ENCODE data around the gene PJA1. TPM values are rescaled to one million over a fixed set of nuclear protein-coding genes. Genes with fewer than 3 reads are reported as not detected.

PJA1 gene
- total and polyA plus RNA-seq, 8 donors = 20.7 to 111 (median 92.0) TPM

GRCh38 chrX:69121321-69122000 lies 43.8 kb downstream of the PJA1 start:
- intact Hi-C loops (cut with DNase I) = no loop called here

GRCh38 chrX:69120476-69120875 lies 44.8 kb downstream of the PJA1 start:
- no peak overlapping the region for H3K27ac ChIP-seq
- no peaks in the 10 kb centered on the region for H3K4me1 ChIP-seq
- H3K4me3 ChIP-seq = no peak overlapping the region
- no peaks in the 10 kb centered on the region for H3K9me3 ChIP-seq
- TF ChIP-seq, protein P1, sequence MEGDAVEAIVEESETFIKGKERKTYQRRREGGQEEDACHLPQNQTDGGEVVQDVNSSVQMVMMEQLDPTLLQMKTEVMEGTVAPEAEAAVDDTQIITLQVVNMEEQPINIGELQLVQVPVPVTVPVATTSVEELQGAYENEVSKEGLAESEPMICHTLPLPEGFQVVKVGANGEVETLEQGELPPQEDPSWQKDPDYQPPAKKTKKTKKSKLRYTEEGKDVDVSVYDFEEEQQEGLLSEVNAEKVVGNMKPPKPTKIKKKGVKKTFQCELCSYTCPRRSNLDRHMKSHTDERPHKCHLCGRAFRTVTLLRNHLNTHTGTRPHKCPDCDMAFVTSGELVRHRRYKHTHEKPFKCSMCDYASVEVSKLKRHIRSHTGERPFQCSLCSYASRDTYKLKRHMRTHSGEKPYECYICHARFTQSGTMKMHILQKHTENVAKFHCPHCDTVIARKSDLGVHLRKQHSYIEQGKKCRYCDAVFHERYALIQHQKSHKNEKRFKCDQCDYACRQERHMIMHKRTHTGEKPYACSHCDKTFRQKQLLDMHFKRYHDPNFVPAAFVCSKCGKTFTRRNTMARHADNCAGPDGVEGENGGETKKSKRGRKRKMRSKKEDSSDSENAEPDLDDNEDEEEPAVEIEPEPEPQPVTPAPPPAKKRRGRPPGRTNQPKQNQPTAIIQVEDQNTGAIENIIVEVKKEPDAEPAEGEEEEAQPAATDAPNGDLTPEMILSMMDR (IDR thresholded peaks at IDR 0.05) = no peak
- H3K36me3 ChIP-seq = no peaks in the 10 kb centered on the region
- ATAC-seq (no peak), DNase-seq (no peak)
- intact Hi-C loops (cut with DNase I) = no loop called here
- H3K27me3 ChIP-seq = no peaks in the 10 kb centered on the region

More at GRCh38 chrX:69121321-69122000, 43.8 kb downstream of the PJA1 start:
- no peaks in the 10 kb centered on the region for H3K9me3 ChIP-seq
- DNase-seq (no peak), ATAC-seq (no peak)
- TF ChIP-seq, protein P1 (IDR thresholded peaks at IDR 0.05) = no peak
- H3K4me3 ChIP-seq = no peak overlapping the region
- H3K27ac ChIP-seq = no peak overlapping the region
- H3K36me3 ChIP-seq = no peaks in the 10 kb centered on the region
- H3K27me3 ChIP-seq = no peaks in the 10 kb centered on the region
- H3K4me1 ChIP-seq = no peaks in the 10 kb centered on the region

DNA sequence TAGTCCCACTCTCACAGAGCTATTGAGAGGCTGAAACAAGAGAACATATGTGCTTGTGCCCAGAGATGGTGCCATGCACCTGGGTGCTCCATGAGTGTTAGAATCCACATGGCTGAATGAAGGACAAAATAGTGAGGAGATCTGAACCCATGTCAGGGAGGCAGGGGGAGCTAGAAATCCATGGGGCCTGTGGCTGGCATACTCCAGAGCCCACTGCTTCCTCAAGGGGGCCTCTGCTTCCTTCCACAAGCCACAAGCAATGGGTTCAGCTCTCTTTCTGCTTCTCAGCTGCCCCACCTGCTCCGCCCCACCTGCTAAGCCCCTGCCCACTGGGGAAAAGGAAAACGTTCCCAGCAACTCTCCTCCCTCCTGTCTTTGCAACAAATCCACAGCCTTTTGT lies 46.1 kb downstream of the PJA1 start:
- intact Hi-C loops (cut with DNase I) = no loop called here
- TF ChIP-seq, protein P1 (IDR thresholded peaks at IDR 0.05) = no peak
- H3K27ac ChIP-seq = no peak overlapping the region
- no peaks in the 10 kb centered on the region for H3K9me3 ChIP-seq
- no peak for ATAC-seq
- H3K4me3 ChIP-seq = no peak overlapping the region
- H3K27me3 ChIP-seq = no peaks in the 10 kb centered on the region
- H3K36me3 ChIP-seq = no peaks in the 10 kb centered on the region
- no peaks in the 10 kb centered on the region for H3K4me1 ChIP-seq
- no peak for DNase-seq

DNA sequence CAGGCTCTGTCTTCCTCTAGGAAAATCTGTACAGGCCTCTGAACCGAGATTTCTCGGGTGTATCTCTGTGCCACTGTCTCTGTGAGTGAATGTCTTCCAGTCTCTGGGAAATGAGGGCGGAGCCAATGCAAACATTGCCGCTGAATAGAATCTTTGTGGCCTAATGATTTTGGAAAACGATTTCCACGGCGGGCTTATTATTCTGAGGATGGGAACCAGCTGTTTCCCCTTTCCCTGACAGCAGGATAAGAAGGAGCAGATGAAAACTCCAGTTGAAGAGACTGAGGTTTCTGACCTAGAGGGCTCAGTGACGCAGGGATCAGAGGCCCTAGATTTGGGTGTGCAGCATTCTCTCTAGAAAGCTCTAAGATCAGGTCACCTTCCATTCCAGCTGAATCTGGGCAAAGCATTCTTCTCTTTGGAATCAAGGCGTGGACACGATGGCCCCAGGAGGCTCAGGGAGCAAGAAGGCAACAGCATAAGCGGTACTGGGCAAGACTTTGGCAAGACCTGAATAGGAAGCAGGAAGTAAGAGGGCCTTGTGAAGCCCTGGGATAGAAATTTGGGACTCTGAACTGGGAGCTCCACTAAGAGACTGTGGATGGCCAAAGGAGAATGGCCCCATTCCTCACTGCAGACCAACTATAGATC lies 47.3 kb downstream of the PJA1 start:
- Histone ChIP-seq H3K36me3 (no peaks in the 10 kb centered on the region), H3K4me1 (no peaks in the 10 kb centered on the region), H3K9me3 (no peaks in the 10 kb centered on the region), H3K27ac (no peak overlapping the region), H3K4me3 (no peak overlapping the region), H3K27me3 (no peaks in the 10 kb centered on the region)
- TF ChIP-seq, protein P1 (IDR thresholded peaks at IDR 0.05) = no peak
- DNase-seq = peak in 1 of 4 donors; percentile 58
- no peak for ATAC-seq
- intact Hi-C loops (cut with DNase I) = no loop called here

GRCh38 chrX:69116077-69116476 lies 49.2 kb downstream of the PJA1 start:
- H3K4me3 ChIP-seq = no peak overlapping the region
- no peaks in the 10 kb centered on the region for H3K9me3 ChIP-seq
- DNase-seq (no peak), ATAC-seq (no peak)
- no peak overlapping the region for H3K27ac ChIP-seq
- intact Hi-C loops (cut with DNase I) = no loop called here
- no peaks in the 10 kb centered on the region for H3K36me3 ChIP-seq
- no peaks in the 10 kb centered on the region for H3K4me1 ChIP-seq
- peaks cover 0 to 4% of the 10 kb centered on the region in 2 donors for H3K27me3 ChIP-seq
- TF ChIP-seq, protein P1 (IDR thresholded peaks at IDR 0.05) = no peak

Measured in left lung (tissue), 10 donors.